Omental fat pad (tissue), 4 donors: ENCODE results near the gene RGS14. TPM values are rescaled to one million over a fixed set of nuclear protein-coding genes. Genes with fewer than 3 reads are reported as not detected.

Source experiments
- ATAC-seq: fragments of 150-250 bp; one replicate; pipeline ENCODE4 v1.9.1; 2016; ENCODE audit warnings: mild to moderate bottlenecking, moderate library complexity; ENCODE audit not compliant: low FRiP score
- DNase-seq: peaks from one replicate; pipeline ENCODE4 v3.0.0-alpha.2; 2019; ENCODE audit warnings: low spot score
- CTCF ChIP-seq, 3 donors: fragments of 450-650 bp; IDR thresholded peaks; one replicate each; pipeline ENCODE4 v1.5.1; 2016 to 2017; ENCODE audit warnings: antibody characterized with exemption in 3 of 3, mild to moderate bottlenecking in 3 of 3, moderate library complexity in 2 of 3
- total RNA-seq, 4 donors: library from RNA; depleted of rRNA; stranded (reverse); fragments of >200 nt; gene quantifications; one replicate each; pipeline ENCODE4 v1.1.0, GENCODE V29; 2016

RGS14 gene
- total RNA-seq, 4 donors from 2014 or later: 7.1 to 25.1 (median 8.2) TPM

DNA sequence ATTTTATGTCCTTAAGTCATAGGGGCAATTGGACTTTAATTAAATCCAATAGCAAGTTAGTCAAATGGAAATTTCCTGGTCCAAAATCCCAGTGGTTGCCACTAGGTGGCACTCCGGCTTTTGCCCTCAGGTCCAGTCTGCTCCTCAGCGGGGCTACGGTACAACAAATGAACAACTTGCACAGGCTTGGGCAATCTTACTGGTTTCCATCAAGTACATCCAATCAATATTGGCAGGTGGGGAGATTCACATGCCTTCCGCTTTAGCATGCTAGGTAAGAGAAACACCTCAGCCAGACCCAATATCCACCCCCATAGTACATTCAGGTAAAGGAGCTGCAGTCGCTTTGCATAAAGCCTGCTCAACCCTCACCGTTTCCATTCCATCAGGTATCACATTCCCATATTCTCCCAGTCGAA is 39.8 kb upstream of the RGS14 start:
- no peak for ATAC-seq

DNA sequence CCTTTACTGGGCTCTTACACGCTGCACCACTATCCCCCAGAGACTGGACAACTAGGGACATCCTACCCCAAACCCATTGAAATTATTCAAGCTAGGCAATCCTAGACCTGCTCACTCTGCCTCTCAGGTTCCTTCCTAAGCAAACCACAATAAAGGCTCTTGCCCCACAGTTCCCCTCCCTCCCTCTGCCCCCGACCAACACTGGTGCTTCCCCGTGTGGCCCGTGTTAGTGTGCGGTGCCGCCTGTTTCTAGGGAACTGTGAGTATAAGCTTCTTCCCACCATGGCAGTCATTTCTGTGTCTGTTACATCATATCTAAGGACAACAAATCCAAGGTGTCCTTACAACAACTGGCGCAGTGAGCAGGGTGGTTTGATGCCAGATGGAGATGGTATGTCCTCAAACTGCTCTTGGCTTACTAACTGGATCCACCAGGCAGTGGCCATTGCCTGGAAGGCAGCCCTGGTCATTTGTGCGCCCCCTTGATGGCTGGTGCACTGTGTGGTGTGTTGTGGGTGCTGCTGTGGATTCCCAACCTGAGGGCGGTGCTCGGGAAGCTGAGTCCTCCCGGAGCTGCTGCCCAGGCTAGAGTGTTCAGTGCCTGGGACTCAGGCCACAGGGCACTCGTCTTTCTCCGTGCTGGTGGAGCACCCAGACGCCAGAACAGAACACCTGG is 37.7 kb upstream of the RGS14 start:
- DNase-seq (no peak), ATAC-seq (no peak)
- TF ChIP-seq CTCF (IDR thresholded peaks at IDR 0.05): no peak

More for the DNA sequence above, 39.8 kb upstream of the RGS14 start:
- TF ChIP-seq CTCF (IDR thresholded peaks at IDR 0.05): peak in 1 of 3 donors; percentile 79
- DNase-seq: peak; percentile 64

- DNase-seq: no peak
These were observed 36.8 kb upstream of the RGS14 start for GRCh38 chr5:177320879-177321278.

GRCh38 chr5:177325868-177326381 is 31.8 kb upstream of the RGS14 start:
- no peak for DNase-seq
- TF ChIP-seq CTCF (IDR thresholded peaks at IDR 0.05): no peak
- ATAC-seq: no peak

More at GRCh38 chr5:177320879-177321278, 36.8 kb upstream of the RGS14 start:
- TF ChIP-seq CTCF (IDR thresholded peaks at IDR 0.05): no peak
- ATAC-seq: no peak

DNA sequence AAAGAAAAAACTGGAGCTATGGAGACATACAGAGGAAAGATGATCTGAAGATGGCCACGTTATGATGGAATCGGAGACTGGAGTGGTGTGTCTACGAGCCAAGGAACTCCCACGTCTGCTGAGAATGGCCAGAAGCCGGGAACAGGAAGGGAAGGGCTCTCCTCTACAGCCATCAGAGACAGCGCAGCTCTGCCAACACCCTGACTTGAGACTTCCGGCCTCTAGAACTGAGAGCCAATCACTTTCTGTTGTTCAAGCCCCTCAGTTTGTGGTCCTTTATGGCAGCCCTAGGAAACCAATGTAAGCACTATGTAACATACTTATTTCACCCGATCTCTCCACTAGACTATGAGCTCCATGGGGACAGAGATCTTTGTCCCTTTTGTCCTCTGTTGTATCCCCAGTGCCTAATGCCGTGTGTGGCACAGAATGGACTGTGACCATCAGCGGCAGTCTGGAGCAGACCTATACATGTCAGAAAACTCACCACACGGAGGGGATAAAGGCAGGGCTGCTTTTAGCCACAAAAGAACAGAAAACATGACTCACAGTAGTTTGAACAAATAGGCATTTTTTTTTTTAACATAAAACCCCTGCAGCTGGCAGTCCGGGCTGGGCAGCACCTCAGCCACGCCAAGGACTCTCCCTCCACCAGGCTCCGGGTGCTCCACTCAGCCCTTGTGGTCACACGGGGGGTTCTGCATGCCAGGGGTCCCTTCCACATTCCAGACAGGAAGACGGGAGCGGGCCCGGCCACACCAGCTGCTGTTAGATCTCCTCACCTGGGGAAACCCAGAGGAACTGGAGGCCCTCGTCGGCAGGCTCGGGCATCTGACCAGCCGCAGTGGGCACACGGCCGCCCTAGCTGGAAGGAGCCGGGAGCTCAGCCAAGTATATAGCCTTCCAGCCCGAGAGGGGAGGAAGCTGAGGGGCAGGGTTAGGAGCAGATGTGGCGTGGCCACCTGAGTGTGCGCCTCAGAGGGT is 29.9 kb upstream of the RGS14 start:
- DNase-seq (no peak), ATAC-seq (peak; percentile 39)
- TF ChIP-seq CTCF (IDR thresholded peaks at IDR 0.05): no peak

- no peak for TF ChIP-seq CTCF (IDR thresholded peaks at IDR 0.05)
- DNase-seq: no peak
- no peak for ATAC-seq
These were observed 29.0 kb upstream of the RGS14 start for GRCh38 chr5:177328545-177329231.
